ENCODE measurements around the gene MAML2.

Gene MAML2

GRCh38 chr11:96342961-96343711 is at the start of gene MAML2:
MAML2 (minus strand) TSS chr11:96343195; CDS start chr11:96341895, 1,300 bp downstream.
- no peak for FAIRE-seq

GRCh38 chr11:96391698-96392307 is 48.8 kb upstream of the MAML2 start:
- no peak for FAIRE-seq

GRCh38 chr11:96390488-96390792 is 47.4 kb upstream of the MAML2 start:
- no peak for FAIRE-seq

- no peak for FAIRE-seq
Measured at GRCh38 chr11:96389720-96390487, 46.9 kb upstream of the MAML2 start, which contains the start of the genes CCDC82 and JRKL. CCDC82 (minus strand) TSS chr11:96389912; CDS start chr11:96384747, 5,165 bp downstream. JRKL (plus strand) TSS chr11:96390013; CDS start chr11:96390650, 637 bp downstream.

- no peak for FAIRE-seq
Measured at GRCh38 chr11:96388891-96389719, 46.1 kb upstream of the MAML2 start.

GRCh38 chr11:96385187-96385586 is 42.2 kb upstream of the MAML2 start:
- FAIRE-seq: no peak

GRCh38 chr11:96384156-96384555 is 41.2 kb upstream of the MAML2 start:
- FAIRE-seq: no peak

- no peak for FAIRE-seq
Measured at GRCh38 chr11:96376796-96377195, 33.8 kb upstream of the MAML2 start.

GRCh38 chr11:96373826-96374225 is 30.8 kb upstream of the MAML2 start:
- no peak for FAIRE-seq

- no peak for FAIRE-seq
Measured at GRCh38 chr11:96367342-96367741, 24.3 kb upstream of the MAML2 start.

GRCh38 chr11:96366024-96366423 is 23.0 kb upstream of the MAML2 start:
- no peak for FAIRE-seq

GRCh38 chr11:96365493-96365892 is 22.5 kb upstream of the MAML2 start:
- FAIRE-seq: no peak

GRCh38 chr11:96361778-96362177 is 18.8 kb upstream of the MAML2 start:
- no peak for FAIRE-seq

GRCh38 chr11:96358321-96358720 is 15.3 kb upstream of the MAML2 start:
- no peak for FAIRE-seq

- no peak for FAIRE-seq
Measured at GRCh38 chr11:96357794-96358193, 14.8 kb upstream of the MAML2 start.

GRCh38 chr11:96356848-96357247 is 13.9 kb upstream of the MAML2 start:
- FAIRE-seq: no peak

GRCh38 chr11:96342014-96342960 is 708 bp downstream of the MAML2 start:
- FAIRE-seq: no peak

- no peak for FAIRE-seq
Measured at GRCh38 chr11:96341211-96342013, 1.6 kb downstream of the MAML2 start.

GRCh38 chr11:96340555-96340885 is 2.5 kb downstream of the MAML2 start:
- FAIRE-seq: no peak

- FAIRE-seq: no peak
Measured at GRCh38 chr11:96339706-96340554, 3.1 kb downstream of the MAML2 start.

Data from TTC549 (cell line).